HG02759 (cell line): ENCODE results near the gene ANXA10.
"Not testable (repeated sequence)": the region's sequence is repeated elsewhere in the genome, so short reads cannot be mapped to it uniquely, and the experiment has no call there.

Source experiments
- ATAC-seq: cut with Tn5 transposase; IDR thresholded peaks from one replicate; pipeline ENCODE4 v1.9.1; 2021; ENCODE audit warnings: mild to moderate bottlenecking, moderate library complexity; ENCODE audit not compliant: unreplicated experiment

The ANXA10 gene

GRCh38 chr4:168154546-168155277 is 62.4 kb downstream of the ANXA10 start:
- ATAC-seq: no peak

DNA sequence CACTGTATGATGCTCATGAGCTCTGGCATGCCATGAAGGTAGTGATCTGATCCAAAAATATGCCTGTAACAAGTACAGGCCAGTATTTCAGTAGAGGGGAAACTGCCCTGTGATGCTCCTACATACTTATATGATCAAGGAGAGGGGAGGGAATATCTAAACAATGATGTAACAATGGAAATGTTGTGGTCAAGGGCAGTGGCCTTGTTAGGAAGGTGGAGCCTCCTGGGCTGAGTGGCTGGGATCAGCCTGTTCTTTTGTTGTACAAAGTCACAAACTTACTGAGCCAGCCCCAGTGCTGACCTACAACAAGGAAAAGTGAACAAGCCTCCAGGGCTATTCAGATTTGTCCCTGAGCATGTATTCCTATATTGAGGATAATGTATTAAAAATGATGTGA is 70.3 kb downstream of the ANXA10 start:
- no peak for ATAC-seq

GRCh38 chr4:168163106-168163505 is 70.8 kb downstream of the ANXA10 start:
- ATAC-seq: no peak

- no peak for ATAC-seq
Measured at GRCh38 chr4:168164045-168164444, 71.7 kb downstream of the ANXA10 start.

GRCh38 chr4:168164915-168165548 is 72.7 kb downstream of the ANXA10 start:
- no peak for ATAC-seq

DNA sequence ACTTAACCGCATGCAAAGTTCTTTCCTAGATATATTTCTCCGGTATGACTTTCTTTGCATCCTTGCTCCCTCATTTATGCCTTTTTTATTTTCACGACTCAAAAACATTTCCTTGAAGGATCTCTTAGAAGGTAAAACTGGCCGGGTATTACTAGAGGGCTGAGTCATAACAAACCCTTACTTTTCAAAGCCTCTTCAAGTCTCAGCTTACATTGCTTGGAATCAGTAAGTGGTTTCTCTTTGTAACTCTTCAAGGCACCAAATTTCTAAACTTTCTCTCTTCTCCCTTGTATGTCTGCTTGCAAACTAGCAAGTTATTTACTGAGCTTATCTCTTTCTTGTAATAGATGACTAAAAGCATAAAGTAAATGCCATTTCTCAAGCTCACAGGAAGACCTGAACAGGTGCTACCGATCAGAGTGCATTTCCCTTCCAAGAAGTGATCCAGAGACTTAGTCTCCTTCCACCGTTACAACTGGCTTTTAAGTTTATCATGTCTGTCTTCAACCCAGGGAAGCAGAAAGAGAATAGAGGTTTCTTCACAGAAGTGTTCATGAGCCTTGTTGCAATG is 75.5 kb downstream of the ANXA10 start:
- ATAC-seq: no peak

GRCh38 chr4:168174308-168174707 is 82.0 kb downstream of the ANXA10 start:
- ATAC-seq: no peak

GRCh38 chr4:168177546-168178149 is 85.3 kb downstream of the ANXA10 start:
- ATAC-seq: no peak

GRCh38 chr4:168183717-168184571 is 91.6 kb downstream of the ANXA10 start:
- no peak for ATAC-seq

DNA sequence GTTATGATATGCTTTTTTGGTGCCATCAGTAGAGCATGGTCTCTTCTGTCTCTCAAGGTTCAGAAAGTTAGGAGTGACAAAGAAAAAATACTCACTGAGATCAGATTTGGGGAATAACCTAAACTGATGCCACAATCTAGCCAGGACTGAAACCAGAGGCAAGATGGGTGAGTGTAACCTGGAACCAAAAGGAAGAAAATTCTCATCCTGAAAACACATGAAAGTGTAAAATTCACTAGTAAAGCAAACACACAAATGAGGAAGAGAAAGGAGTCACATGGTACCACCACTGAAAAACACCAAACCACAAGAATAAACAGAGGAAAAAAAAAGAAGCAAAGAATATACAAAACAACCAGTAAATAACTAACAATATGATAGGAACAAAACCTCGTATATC is 96.4 kb downstream of the ANXA10 start:
- ATAC-seq: no peak

DNA sequence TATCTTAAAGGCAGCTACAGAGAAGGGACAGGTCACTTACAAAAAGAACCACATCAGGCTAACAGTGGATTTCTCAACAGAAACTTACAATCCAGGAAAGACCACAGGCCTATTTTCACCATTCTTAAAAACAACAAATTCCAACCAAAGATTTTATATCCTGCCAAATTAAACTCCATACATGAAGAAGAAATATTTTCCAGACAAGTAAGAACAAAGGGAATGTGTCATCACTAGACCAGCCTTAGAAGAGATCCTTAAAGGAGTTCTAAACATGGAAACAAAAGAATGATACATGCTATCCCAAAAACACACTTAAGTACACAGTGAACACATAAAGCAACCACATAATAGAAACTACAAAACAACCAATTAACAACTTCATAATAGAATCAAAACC is 105.6 kb downstream of the ANXA10 start:
- no peak for ATAC-seq

- ATAC-seq: peak; percentile 66
Measured at GRCh38 chr4:168199260-168199957, 107.1 kb downstream of the ANXA10 start.

GRCh38 chr4:168200685-168201084 is 108.3 kb downstream of the ANXA10 start:
- ATAC-seq: no peak

- ATAC-seq: no peak
Measured at GRCh38 chr4:168203233-168203911, 111.0 kb downstream of the ANXA10 start.

- no peak for ATAC-seq
Measured at GRCh38 chr4:168208957-168209614, 116.7 kb downstream of the ANXA10 start.

DNA sequence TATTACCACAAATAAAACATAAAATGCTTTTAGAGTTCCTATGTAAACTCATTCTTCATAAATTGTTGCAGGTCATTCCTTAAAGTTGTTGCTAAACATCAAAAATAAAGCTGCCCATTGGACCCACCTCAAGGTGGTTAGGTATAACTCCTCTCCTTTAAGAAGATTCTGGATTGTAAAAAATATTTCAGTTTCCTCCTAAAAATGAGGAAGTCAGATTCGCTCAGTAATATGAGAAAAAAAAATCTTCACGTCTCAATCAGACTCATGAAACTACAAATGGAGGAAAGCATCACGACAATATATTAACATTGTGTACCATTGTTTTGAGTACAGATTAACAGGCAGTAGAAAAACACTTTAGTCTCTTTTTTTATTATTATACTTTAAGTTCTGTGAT is 120.3 kb downstream of the ANXA10 start:
- ATAC-seq: no peak

GRCh38 chr4:168213511-168213910 is 121.2 kb downstream of the ANXA10 start:
- ATAC-seq: not testable (repeated sequence)

DNA sequence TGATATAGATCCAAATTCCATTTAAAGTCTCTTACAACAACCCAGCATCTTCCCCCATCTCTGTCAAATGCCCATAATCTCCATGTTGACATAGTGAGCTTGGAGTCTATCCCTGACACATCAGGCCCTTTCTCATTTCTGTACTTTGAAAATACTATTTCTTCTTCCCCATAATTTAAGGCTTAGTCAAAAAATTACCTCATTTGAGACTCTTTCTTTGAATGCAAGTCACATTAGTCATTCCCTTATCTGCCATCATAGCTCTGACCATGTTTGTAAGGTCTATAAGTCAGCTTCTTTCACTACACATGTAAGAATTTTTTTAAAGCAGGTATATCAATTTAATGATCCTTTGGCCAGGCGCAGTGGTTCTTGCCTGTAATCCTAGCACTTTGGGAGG is 126.3 kb downstream of the ANXA10 start:
- no peak for ATAC-seq

- ATAC-seq: no peak
Measured at GRCh38 chr4:168220893-168221292, 128.6 kb downstream of the ANXA10 start.
